Urinary bladder (tissue), 4 donors: ENCODE data around the gene TLX2. TPM values are rescaled to one million over a fixed set of nuclear protein-coding genes. Genes with fewer than 3 reads are reported as not detected.

ENCODE experiments used
- DNase-seq: peaks from one replicate; pipeline ENCODE4 v3.0.0-alpha.2; 2015; ENCODE audit errors: extremely low spot score
- H3K27ac ChIP-seq: one replicate; pipeline ENCODE4 v1.5.1; 2013; ENCODE audit warnings: low read depth, mild to moderate bottlenecking, moderate library complexity
- H3K36me3 ChIP-seq: one replicate; pipeline ENCODE4 v1.6.1; 2013; ENCODE audit warnings: mild to moderate bottlenecking, moderate library complexity; ENCODE audit not compliant: insufficient read depth
- H3K4me1 ChIP-seq: one replicate; pipeline ENCODE4 v1.6.1; 2013; ENCODE audit warnings: mild to moderate bottlenecking, moderate library complexity; ENCODE audit not compliant: insufficient read depth
- H3K4me3 ChIP-seq: one replicate; pipeline ENCODE4 v1.5.1; 2013; ENCODE audit warnings: low read depth, low read length
- WGBS: extraction: QIAGEN DNeasy Blood & Tissue Kit; methylation state at CpG from one replicate; pipeline ENCODE4 v1.1.7; 2013; 5-methylcytosine and 5-hydroxymethylcytosine counted together
- polyA plus RNA-seq: library from polyadenylated mRNA; stranded (reverse); fragments of 200-250 nt; gene quantifications from one replicate; pipeline ENCODE4 v1.2.3, GENCODE V29; 2013
- total RNA-seq: library from RNA; depleted of rRNA; stranded (reverse); fragments of >200 nt; gene quantifications from one replicate; pipeline ENCODE4 v1.2.3, GENCODE V29; 2014
- donor health status: healthy with polysubstance abuse.
- donor health status: healthy.

Gene TLX2
- total and polyA plus RNA-seq, 2 donors: 0.51 to 0.63 TPM

DNA sequence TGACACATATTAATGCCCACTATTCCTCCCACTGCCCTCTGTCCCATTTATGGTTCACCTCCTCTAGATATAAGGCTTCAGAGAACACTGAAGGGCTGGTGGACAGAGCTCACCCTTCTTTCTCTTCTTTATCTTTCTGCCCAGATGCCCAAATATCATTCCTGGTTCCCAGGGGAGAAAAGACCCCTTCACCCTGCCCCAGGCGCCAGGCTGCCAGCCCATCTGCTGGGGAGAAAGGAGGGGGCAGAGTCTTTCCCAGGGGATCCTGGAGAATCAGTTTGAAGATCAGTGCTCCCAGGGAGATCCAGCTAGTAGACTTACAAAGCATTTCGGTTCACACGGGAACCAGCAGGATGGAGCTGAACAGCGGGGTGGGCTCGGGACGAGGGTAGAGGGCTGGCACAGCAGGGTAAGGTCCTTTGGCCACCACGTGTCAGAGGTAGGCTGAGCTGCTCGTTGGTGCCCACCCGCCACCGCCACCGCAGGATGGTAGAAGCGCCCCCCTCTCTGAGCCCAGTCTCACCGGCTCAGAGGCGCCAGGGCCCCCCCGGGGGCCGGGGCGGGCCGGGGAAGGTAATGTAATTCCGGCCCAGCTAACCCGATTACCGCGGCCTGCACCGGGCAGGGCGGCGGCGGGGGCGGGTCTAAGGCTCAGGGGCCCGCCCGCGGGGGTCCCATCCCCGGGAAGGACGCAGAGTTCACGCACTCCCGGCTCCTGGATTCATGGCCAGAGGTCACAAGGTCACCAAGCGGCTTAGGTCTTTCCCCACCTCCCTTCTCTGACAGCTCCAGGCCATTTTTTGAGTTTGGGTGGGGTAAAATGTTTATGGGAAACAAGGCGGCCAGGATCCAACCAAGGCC, 1.3 kb upstream of the TLX2 start:
- H3K36me3 ChIP-seq: no peaks in the 10 kb centered on the region
- H3K4me3 ChIP-seq: no peak overlapping the region
- DNase-seq: no peak
- peaks cover 3% of the 10 kb centered on the region for H3K4me1 ChIP-seq
- WGBS: 4% methylated on average over 36 of the region's 36 CpGs
- H3K27ac ChIP-seq: no peak overlapping the region

- Histone ChIP-seq H3K4me3 (no peak overlapping the region), H3K27ac (no peak overlapping the region)
- no peak for DNase-seq
Measured at GRCh38 chr2:74513605-74514367, 464 bp upstream of the TLX2 start.

GRCh38 chr2:74515271-74515980, 1.2 kb downstream of the TLX2 start:
- DNase-seq: no peak
- 4% methylated on average over 60 of the region's 60 CpGs for WGBS
- Histone ChIP-seq H3K36me3 (no peaks in the 10 kb centered on the region), H3K27ac (no peak overlapping the region), H3K4me1 (peaks cover 3% of the 10 kb centered on the region), H3K4me3 (peak overlapping the region; percentile 22)

More at GRCh38 chr2:74513605-74514367, 464 bp upstream of the TLX2 start:
- H3K36me3 ChIP-seq: no peaks in the 10 kb centered on the region
- peaks cover 3% of the 10 kb centered on the region for H3K4me1 ChIP-seq
- 4% methylated on average over 52 of the region's 52 CpGs for WGBS

DNA sequence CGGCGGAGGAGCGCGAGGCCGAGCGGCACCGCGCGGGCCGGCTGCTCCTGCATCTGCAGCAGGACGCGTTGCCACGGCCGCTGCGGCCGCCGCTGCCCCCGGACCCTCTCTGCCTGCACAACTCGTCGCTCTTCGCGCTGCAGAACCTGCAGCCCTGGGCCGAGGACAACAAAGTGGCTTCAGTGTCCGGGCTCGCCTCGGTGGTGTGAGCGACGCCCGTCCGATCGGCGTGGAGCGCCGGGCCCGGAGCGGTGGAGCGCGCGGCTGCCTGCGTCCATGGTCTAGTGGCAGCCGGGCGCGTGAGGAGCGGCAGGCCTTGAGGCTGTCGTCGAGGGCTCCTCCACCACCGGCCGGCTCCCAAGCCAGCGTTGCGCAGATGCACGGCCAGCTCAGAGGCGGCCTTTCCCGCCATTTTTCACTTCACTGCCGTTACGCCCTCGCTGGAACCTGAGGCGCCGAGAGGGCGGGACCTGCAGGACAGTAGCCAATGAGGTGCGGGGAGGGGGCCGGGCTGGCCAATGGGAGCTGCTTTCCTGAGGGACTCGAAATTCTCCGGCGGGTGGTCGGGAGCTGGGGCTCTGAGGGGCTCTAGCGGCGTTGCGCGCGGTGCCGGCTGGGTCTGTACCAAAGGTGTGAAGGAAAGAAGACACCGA, 1.9 kb downstream of the TLX2 start:
- no peak for DNase-seq
- Histone ChIP-seq H3K27ac (no peak overlapping the region), H3K4me1 (peaks cover 3% of the 10 kb centered on the region), H3K36me3 (no peaks in the 10 kb centered on the region), H3K4me3 (peak overlapping the region; percentile 22)
- WGBS: 2% methylated on average over 72 of the region's 72 CpGs

DNA sequence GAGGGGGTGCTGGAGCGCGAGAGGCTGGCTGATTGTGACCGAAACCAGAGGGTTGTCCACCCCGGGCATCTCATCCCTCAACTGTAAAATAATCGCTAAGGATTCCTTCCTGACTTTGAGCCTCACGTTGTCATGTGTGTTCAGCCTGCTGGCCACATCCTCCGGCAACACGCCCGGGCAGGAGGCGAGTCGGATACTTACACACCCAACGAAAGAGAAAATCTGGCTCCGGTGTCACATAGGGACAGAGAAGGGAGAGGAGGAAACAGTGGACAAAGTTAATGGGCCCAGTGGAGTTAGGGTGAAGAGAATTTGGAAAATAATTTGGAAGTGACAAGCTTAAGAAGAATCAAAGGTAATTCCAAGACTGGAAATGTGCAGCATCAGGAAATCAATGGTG, 2.4 kb downstream of the TLX2 start:
- H3K4me3 ChIP-seq: peak overlapping the region; percentile 22
- H3K27ac ChIP-seq: no peak overlapping the region
- no peak for DNase-seq
- WGBS: 57% methylated on average over 13 of the region's 13 CpGs
- peaks cover 3% of the 10 kb centered on the region for H3K4me1 ChIP-seq
- H3K36me3 ChIP-seq: no peaks in the 10 kb centered on the region

GRCh38 chr2:74522516-74522915, 8.3 kb downstream of the TLX2 start:
- Histone ChIP-seq H3K4me3 (no peak overlapping the region), H3K4me1 (no peaks in the 10 kb centered on the region), H3K36me3 (no peaks in the 10 kb centered on the region), H3K27ac (no peak overlapping the region)
- DNase-seq: no peak
- WGBS: 69% methylated on average over 3 of the region's 3 CpGs

DNA sequence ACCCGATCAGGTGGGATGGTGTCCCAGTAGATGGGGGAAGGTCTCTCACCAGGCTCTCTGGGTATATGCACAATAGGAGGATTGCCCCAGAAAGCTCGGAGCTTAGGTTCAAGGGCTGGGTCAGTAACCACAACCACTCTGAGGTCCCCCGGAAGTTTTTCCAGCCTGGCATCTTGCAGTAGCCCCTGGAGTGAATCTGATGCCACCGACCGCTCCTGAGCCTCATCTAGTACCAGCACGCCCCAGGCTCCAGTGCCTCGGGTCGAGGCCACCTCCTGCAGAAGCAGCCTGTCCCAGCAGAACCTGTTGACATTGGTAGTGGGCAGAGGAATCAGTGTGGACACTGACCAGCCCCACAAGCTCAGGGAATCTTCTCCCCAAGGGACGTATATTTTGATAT, 9.8 kb downstream of the TLX2 start:
- 81% methylated on average over 9 of the region's 9 CpGs for WGBS
- Histone ChIP-seq H3K27ac (no peak overlapping the region), H3K36me3 (no peaks in the 10 kb centered on the region), H3K4me1 (no peaks in the 10 kb centered on the region), H3K4me3 (no peak overlapping the region)
- no peak for DNase-seq

GRCh38 chr2:74524955-74525716, 10.9 kb downstream of the TLX2 start:
- Histone ChIP-seq H3K4me1 (no peaks in the 10 kb centered on the region), H3K27ac (no peak overlapping the region), H3K36me3 (no peaks in the 10 kb centered on the region), H3K4me3 (no peak overlapping the region)
- no peak for DNase-seq
- 93% methylated on average over 10 of the region's 10 CpGs for WGBS

- no peak within 1 kb of the TSS for H3K27ac ChIP-seq
- no peak for DNase-seq
- whole genome bisulfite sequencing: 86% methylated on average over 11 of the region's 11 CpGs
- no peak within 1 kb of the TSS for H3K4me3 ChIP-seq
- H3K4me1 ChIP-seq: no peaks in the 10 kb centered on the region
- no peaks in the 10 kb centered on the region for H3K36me3 ChIP-seq
Measured at GRCh38 chr2:74525717-74526648, 11.7 kb downstream of the TLX2 start, which contains the start of gene DQX1. Gene DQX1, minus strand, starts transcription at chr2:74526231. Its CDS starts 502 bp downstream, at chr2:74525729.

- Histone ChIP-seq H3K4me1 (no peaks in the 10 kb centered on the region), H3K36me3 (no peaks in the 10 kb centered on the region), H3K4me3 (no peak overlapping the region), H3K27ac (no peak overlapping the region)
- no peak for DNase-seq
- WGBS: 98% methylated on average over 11 of the region's 11 CpGs
Measured at GRCh38 chr2:74526649-74527230, 12.5 kb downstream of the TLX2 start.

GRCh38 chr2:74527741-74528140, 13.5 kb downstream of the TLX2 start:
- Histone ChIP-seq H3K27ac (no peak overlapping the region), H3K36me3 (no peaks in the 10 kb centered on the region), H3K4me1 (no peaks in the 10 kb centered on the region), H3K4me3 (no peak overlapping the region)
- WGBS: 96% methylated on average over 9 of the region's 9 CpGs
- DNase-seq: no peak
